C4-2B (cell line): Measurements from ENCODE around the gene COMMD2.

Experiments used
- CTCF ChIP-seq: fragments of 450-650 bp; conservative IDR thresholded peaks from 2 replicates; pipeline ENCODE4 v1.5.1; 2017; ENCODE audit warnings: mild to moderate bottlenecking
- ZFX ChIP-seq: fragments of 450-650 bp; IDR thresholded peaks from 2 replicates; pipeline ENCODE4 v1.6.1; 2017

GRCh38 chr3:149801639-149802038 lies 49.4 kb upstream of the COMMD2 start:
- TF ChIP-seq CTCF (no peak), ZFX (no peak)
